BJ (cell line): Measurements from ENCODE around the gene CEP70. TPM values are rescaled to one million over a fixed set of nuclear protein-coding genes. Genes with fewer than 3 reads are reported as not detected.

Source experiments
- CTCF ChIA-PET: fragments of 350-600 bp; formaldehyde crosslinking; extraction: SDS; loops from one replicate; lab custom pipeline; 2021; ENCODE audit warnings: antibody characterized with exemption, inconsistent platforms; lab: Yijun Ruan, JAX
- POLR2A ChIA-PET: fragments of 300-600 bp; sonication (Branson Sonifier 250); formaldehyde crosslinking; extraction: SDS; loops from one replicate; lab custom pipeline; 2021; ENCODE audit warnings: antibody characterized with exemption; lab: Charles Lee
- DNase-seq: peaks from one replicate; pipeline ENCODE4 v3.0.0-alpha.2; 2011; ENCODE audit warnings: low read depth
- H3K27me3 ChIP-seq: 2 replicates; pipeline ENCODE4 v1.6.0; 2011; ENCODE audit warnings: low read length; ENCODE audit not compliant: control insufficient read depth, insufficient read depth
- H3K36me3 ChIP-seq: 2 replicates; pipeline ENCODE4 v1.5.1; 2011; ENCODE audit warnings: low read length; ENCODE audit not compliant: control insufficient read depth, insufficient read depth
- H3K4me3 ChIP-seq: 2 replicates; pipeline ENCODE4 v1.5.1; 2011; ENCODE audit warnings: low read depth, mild to moderate bottlenecking, control low read depth, low read length
- CTCF ChIP-seq: IDR thresholded peaks from 2 replicates; pipeline ENCODE4 v1.5.1; 2011; ENCODE audit warnings: low read depth, mild to moderate bottlenecking, control low read depth, inconsistent platforms, low read length, moderate library complexity; ENCODE audit not compliant: insufficient read depth
- polyA plus RNA-seq: library from polyadenylated mRNA; depleted of rRNA; stranded (reverse); fragments of >200 nt; gene quantifications from 2 replicates; pipeline ENCODE4 v1.2.3, GENCODE V29; 2011

CEP70 gene
- polyA plus RNA-seq, 1 experiment, result 3.6 TPM

- no peak for TF ChIP-seq CTCF
- no peaks in the 10 kb centered on the region for H3K27me3 ChIP-seq
- no peak overlapping the region for H3K4me3 ChIP-seq
- no peaks in the 10 kb centered on the region for H3K36me3 ChIP-seq
- ChIA-PET CTCF (interaction anchor here (1.4 to 1.5 kb wide), 2 partner anchors 42 to 438 kb away, joined by 3 to 5 read pairs; no protein-coding TSS in a partner anchor), POLR2A (no interaction called here)
- DNase-seq, result no peak
These were observed 116.9 kb downstream of the CEP70 start for GRCh38 chr3:138477120-138477519.

GRCh38 chr3:138476526-138476925 is 117.5 kb downstream of the CEP70 start:
- no peaks in the 10 kb centered on the region for H3K27me3 ChIP-seq

GRCh38 chr3:138474163-138474562 is 119.9 kb downstream of the CEP70 start:
- no peaks in the 10 kb centered on the region for H3K27me3 ChIP-seq
- TF ChIP-seq CTCF, result no peak
- ChIA-PET CTCF (interaction anchor here (1.8 kb wide), 1 partner anchor 57 kb away, joined by 4 read pairs; no protein-coding TSS in a partner anchor), POLR2A (no interaction called here)
- no peaks in the 10 kb centered on the region for H3K36me3 ChIP-seq
- DNase-seq, result no peak
- no peak overlapping the region for H3K4me3 ChIP-seq

More at GRCh38 chr3:138476526-138476925, 117.5 kb downstream of the CEP70 start:
- ChIA-PET POLR2A (no interaction called here), CTCF (no interaction called here)
- H3K4me3 ChIP-seq, result no peak overlapping the region
- TF ChIP-seq CTCF, result no peak
- no peaks in the 10 kb centered on the region for H3K36me3 ChIP-seq
- DNase-seq, result no peak

GRCh38 chr3:138473391-138473790 is 120.7 kb downstream of the CEP70 start:
- H3K4me3 ChIP-seq, result no peak overlapping the region
- DNase-seq, result no peak
- CTCF ChIA-PET, result no interaction called here
- POLR2A ChIA-PET, result no interaction called here
- H3K27me3 ChIP-seq, result no peaks in the 10 kb centered on the region
- TF ChIP-seq CTCF, result no peak
- H3K36me3 ChIP-seq, result no peaks in the 10 kb centered on the region

- TF ChIP-seq CTCF, result no peak
- ChIA-PET POLR2A (no interaction called here), CTCF (interaction anchor here (0.7 to 1.6 kb wide), 4 partner anchors 11 to 451 kb away, joined by 3 to 5 read pairs (median 4); no protein-coding TSS in a partner anchor)
- DNase-seq, result no peak
- Histone ChIP-seq H3K27me3 (no peaks in the 10 kb centered on the region), H3K36me3 (no peaks in the 10 kb centered on the region), H3K4me3 (no peak overlapping the region)
These were observed 121.8 kb downstream of the CEP70 start for GRCh38 chr3:138472141-138472825.
